RKO (cell line): ENCODE measurements around the gene CHCHD5.
A peak's percentile ranks its signal among the peaks of the same experiment; 100 is the strongest.

ENCODE experiments used
- DNase-seq: peaks from one replicate; pipeline ENCODE4 v3.0.0-alpha.2; 2016; ENCODE audit warnings: low spot score

CHCHD5 gene

DNA sequence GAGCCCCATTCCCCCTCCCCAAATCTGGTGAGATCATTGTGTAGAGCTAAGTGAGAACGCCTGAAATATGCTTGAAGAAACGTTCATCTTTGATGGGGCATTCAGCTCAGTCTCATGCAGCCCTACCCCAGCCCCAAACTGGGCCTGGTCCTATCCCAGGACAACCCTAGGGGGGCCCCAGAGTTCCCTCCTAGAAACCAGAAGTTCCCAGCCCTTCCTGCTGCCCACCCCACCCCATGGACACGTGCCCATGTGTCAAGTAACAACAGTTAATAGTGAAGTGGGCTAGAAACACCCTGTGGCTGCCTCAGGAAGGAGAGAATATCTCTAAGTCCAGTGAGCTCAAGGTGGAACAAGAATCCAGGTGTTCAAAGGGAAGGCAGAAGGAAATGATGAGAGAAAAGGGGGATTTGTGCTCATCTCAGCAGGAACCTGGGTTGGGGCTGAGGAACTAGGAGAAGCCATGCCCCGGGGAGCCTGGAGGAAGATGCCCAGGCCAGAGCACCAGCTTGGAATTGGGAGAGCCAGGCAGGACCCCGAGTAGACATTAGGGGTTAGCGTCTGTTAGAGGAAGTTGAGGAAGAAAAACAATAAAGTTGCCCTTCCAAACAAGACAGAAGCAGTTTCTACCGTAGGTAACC lies 41.2 kb downstream of the CHCHD5 start:
- no peak for DNase-seq

DNA sequence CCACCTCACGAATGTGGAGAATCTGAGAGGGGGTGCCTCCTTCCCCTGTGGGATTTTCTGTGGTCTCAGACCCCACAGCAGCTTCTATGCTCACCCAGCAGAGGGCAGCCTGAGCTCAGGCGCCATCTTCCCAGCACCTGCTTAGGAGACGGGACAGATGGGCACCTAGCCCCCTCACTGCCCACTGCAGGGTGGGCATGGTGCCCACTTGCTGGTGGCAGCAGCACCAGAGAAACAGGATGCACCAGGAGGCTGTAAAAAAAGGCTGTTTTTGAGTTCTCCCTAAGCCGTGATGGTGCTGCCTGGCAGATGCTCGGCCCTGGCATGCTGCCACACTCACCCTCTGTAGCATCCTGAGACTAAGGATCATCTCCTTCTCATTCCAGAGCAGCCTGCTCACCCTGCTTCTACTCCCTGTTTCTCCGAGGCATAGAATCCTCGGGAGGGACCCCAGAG lies 42.2 kb downstream of the CHCHD5 start:
- peak; percentile 65 for DNase-seq

DNA sequence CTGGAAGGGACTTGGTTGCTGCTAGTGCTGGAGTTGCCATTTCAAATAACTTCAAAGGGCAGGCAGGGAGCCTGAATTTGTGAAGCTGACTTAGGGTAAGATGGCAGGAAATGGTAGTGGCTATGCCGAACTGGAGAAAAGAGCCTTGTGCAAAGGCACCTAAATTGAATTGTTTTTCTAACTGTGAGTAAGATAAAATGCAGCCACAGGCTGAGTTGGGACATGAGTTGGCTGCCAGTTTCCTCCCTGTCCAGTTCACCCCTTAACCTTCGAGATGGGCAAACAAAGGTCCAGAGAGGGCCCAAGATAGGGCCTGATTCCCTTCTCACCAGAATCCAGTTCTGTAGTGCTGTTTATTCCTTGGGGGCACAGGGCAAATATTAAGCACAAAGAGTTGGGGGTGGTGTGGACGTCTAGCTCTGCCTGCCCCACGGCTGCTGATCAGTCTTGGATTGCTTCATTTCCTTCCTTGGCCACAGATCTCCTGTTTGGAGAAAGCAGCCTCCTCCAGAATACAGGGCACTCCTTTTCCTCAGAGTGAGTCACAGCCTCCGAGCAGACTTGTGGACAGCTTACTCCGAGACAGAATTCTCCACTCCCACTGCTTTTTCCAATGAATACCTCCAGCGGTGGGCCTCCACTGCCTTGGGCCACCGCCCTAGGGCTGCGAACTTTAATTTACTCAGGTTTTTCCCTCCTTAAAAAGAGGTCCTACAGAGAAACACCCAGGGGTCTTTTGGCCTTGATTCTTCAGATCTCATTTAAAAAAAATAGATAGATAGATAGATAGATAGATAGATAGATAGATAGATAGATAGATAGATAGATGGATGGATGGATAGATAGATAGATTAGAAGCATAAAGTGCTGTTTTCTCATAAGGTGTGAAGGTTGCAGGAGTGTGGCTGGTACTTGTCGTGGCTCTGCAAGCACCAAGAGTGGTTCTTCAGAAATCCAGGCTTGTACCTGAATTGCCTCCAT lies 42.9 kb downstream of the CHCHD5 start:
- peak; percentile 67 for DNase-seq

DNA sequence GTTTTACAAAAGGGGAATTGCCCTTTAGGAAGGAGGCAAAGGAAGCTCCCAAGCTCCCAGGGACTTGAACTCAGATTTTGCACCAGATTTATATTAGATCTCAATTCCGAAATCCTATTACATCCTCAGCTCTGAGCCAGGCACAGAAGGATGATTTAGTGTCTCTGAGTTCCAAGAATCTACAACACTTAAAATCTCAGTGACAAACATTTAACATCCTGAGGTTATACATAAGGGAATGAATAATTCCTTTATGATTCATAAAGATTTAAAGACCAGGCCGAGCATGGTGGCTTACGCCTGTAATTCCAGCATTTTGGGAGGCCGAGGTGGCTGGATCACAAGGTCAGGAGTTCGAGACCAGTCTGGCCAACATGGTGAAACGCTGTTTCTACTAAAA lies 44.8 kb downstream of the CHCHD5 start:
- no peak for DNase-seq

DNA sequence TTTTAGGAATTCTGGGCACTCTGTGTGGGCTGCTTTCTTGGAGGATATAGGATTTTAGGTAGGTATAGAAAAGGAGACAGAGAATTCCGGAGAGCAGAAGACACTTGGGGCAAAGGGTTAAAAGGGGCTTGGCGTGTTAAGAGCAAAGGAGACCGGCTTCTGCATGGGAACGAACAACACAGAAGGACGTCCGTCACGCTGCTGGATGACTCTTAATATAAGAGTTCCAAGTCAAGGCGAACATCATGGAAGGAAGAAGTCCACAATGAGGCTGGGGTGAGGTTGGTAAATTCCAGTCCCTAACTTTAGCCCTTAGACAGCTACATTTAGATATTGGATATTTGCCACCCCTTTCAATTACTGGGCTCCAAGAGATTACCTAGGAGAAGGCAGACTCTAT lies 45.4 kb downstream of the CHCHD5 start:
- DNase-seq: no peak

DNA sequence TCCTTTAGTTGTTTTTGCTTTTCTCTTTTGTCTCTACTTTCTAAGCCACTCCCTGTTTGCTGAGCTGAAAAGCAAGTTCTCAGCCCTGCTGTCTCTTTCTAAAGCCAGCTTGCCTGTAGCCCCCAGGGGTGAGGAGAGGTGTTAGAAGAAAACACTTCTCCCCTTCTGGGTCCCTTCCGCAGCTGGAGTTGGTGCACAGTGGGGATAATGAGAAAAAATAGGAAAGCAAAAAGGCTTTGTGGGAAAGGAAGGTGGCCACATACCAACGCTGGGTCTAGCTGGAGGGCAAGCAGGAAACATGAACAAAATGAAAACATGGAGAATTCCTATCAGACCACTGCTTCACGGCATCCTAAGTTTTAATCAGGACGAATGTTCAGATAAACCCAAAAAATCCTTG lies 45.9 kb downstream of the CHCHD5 start:
- DNase-seq: no peak

DNA sequence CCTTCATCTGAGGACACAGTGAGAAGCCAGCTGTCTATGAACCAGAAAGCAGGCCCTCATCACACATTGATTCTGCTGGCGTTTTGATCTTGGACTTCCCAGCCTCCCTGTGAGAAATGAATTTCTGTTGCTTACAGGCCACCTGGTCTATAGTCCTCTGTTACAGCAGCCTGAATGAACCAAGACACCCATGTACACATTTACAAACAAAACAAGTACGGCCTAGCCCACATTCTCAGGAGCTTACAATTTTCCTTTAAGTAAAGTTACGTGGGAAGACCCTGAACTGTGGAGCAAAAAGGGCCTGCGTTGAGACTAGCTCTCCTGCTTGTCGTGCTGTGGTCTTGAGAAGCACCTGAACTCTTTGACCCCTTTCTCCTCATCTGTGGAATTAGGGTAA lies 49.3 kb downstream of the CHCHD5 start:
- DNase-seq: no peak

DNA sequence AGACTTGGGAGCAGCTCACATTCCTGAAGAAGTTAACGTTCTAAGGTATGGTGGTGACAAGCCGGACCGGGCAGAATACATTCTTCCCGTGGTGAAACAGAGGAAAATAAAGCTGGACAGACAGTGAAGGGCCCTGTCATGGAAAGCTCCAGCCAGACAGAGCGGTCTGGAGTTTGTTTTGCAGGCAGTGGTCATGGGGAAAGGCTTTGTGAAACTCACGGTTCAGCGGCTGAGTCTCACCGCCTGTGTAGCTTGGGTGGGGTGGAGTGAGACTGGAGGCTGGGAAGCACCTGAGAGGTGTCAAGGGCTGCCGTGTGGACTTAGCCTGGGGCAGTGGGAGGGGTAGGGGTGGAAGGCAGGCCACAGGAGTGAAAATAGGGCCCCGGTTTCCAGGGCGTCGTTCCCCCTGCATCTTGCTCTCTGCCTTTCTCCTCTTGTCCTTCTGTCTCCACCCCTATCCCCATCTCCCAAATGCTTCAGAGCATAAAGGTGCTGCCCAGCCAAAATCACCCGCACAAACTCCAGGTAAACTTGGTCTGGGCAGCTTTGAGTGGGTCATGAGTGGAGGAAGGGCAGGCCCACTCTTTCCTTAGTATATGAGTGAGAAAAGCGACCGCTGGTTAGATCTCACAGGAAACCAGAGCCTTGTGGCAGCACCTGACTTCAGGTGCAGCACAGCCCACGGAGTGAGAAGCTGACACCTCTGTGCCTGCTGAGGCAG lies 49.9 kb downstream of the CHCHD5 start:
- no peak for DNase-seq

DNA sequence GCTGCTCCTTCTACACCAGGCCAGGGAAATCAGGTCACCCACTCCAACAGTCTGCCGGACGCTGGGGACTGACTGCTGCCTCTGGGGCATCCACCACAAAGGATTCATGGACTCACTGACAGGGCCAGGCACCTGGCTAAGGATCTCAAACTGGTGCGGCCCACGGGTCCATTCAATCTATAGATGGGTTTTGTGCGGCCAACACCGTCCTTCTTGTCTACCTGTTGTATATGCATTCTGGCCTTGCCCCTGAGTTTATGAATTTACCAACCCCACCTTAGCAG lies 50.4 kb downstream of the CHCHD5 start:
- DNase-seq: no peak

DNA sequence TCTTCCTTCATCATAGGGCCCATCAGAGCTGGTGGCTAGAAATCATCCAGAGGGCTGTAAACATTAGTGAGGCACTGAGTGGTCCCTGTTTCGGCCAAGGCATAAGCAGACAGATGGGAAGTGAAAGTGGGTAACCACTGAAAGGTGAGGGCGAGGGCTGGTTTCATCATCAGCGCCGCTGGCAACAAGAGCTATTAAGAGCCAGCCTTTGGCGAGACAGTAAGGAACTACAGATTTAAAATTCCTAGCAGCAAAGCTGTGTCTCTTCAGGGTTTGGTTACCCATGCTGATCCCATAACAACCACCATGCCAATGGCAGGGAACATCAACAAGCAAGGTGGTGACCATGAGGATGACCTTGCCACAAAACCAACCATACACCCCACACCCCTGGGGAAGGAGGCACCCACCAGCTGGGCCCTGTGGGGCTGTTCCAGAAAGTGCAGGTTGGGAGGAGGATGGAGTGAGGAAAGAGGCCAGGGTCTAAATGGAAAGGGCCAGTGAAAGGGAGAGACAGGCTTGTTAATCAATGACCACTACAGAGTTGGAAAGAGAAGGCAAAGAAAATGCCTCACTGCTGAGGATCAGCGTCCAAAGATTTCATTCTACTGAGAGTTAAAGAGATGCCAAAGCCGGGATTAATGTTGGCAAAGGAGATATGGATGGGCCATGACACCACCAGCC lies 52.3 kb downstream of the CHCHD5 start:
- no peak for DNase-seq

DNA sequence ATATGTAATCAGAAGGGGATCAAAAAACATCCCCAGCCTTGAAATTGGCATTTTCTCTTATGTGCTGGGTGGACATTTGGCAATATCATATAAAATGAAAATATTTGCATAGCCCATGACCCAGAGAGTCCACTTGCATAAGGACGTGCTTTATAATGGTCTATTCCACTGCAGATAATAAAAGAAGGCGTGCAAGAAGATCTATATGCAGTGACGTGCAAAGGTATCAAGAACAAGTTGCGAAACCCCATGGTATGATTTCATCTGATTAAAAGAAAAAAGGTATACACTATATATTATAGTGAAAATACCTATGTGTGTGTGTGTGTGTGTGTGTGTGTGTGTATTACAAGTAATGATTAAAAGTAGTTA lies 52.9 kb downstream of the CHCHD5 start:
- DNase-seq: no peak
